ENCODE results near the gene TMC4. TPM values are rescaled to one million over a fixed set of nuclear protein-coding genes. Genes with fewer than 3 reads are reported as not detected.

The TMC4 gene
- total RNA-seq, 1 experiment from 2014 or later, result 38.9 TPM

- Histone ChIP-seq H3K9me3 (no peaks in the 10 kb centered on the region), H3K27me3 (replicated peaks; ENCODE audit: control insufficient read depth, insufficient read depth, low read length) (no peaks in the 10 kb centered on the region), H3K36me3 (ENCODE audit: control insufficient read depth, insufficient read depth, low read length) (no peaks in the 10 kb centered on the region), H3K4me3 (ENCODE audit: low read depth, low read length) (no peak overlapping the region), H3K4me1 (peaks cover 14% of the 10 kb centered on the region)
- CTCF ChIA-PET, result interaction anchor here (0.8 to 1.3 kb wide), 2 partner anchors 9 to 67 kb away, joined by 3 to 7 read pairs; no protein-coding TSS in a partner anchor
- peaks cover 34% of the 10 kb centered on the region for H3K4me1 Mint-ChIP-seq (ENCODE audit: low read depth, unreplicated experiment)
- intact Hi-C loops (cut with micrococcal nuclease; ENCODE audit: unreplicated experiment), result no loop called here
- H3K27ac Mint-ChIP-seq (ENCODE audit: unreplicated experiment), result peak overlapping the region; percentile 29
- no peak for TF ChIP-seq CTCF (IDR thresholded peaks at IDR 0.05; ENCODE audit: insufficient read depth in 1 of 2, low read depth in 1 of 2, low read length in 1 of 2, severe bottlenecking in 1 of 2, unreplicated experiment in 1 of 2)
- peaks cover 12% of the 10 kb centered on the region for H3K9me3 Mint-ChIP-seq (ENCODE audit: unreplicated experiment)
- POLR2A ChIA-PET, result interaction anchor here (0.5 to 0.6 kb wide), 2 partner anchors 50 to 953 kb away, joined by 3 to 4 read pairs; no protein-coding TSS in a partner anchor
- no TSS peak for BruUV-seq (replicated peaks)
- DNase-seq, result peak; percentile 70 to 71
- H3K27me3 Mint-ChIP-seq (ENCODE audit: insufficient read depth, unreplicated experiment), result no peaks in the 10 kb centered on the region
- H3K36me3 Mint-ChIP-seq (ENCODE audit: insufficient read depth, unreplicated experiment), result peaks cover 55% of the 10 kb centered on the region
- H3K4me3 Mint-ChIP-seq (ENCODE audit: unreplicated experiment), result peak overlapping the region; percentile 54
These were observed 8.4 kb downstream of the TMC4 start for GRCh38 chr19:54164369-54165068.

- TF ChIP-seq CTCF (IDR thresholded peaks at IDR 0.05; ENCODE audit: insufficient read depth in 1 of 2, low read depth in 1 of 2, low read length in 1 of 2, severe bottlenecking in 1 of 2, unreplicated experiment in 1 of 2), result no peak
- intact Hi-C loops (cut with micrococcal nuclease; ENCODE audit: unreplicated experiment), result loop anchor here (1.0 kb wide), 1 partner anchor 10 kb away; the partner anchor contains the start of gene TMC4
- peak overlapping the region; percentile 87 for H3K27ac Mint-ChIP-seq (ENCODE audit: unreplicated experiment)
- H3K27me3 Mint-ChIP-seq (ENCODE audit: insufficient read depth, unreplicated experiment), result no peaks in the 10 kb centered on the region
- no peaks in the 10 kb centered on the region for H3K27me3 ChIP-seq (replicated peaks; ENCODE audit: control insufficient read depth, insufficient read depth, low read length)
- peaks cover 40% of the 10 kb centered on the region for H3K4me1 Mint-ChIP-seq (ENCODE audit: low read depth, unreplicated experiment)
- peaks cover 58% of the 10 kb centered on the region for H3K36me3 Mint-ChIP-seq (ENCODE audit: insufficient read depth, unreplicated experiment)
- no peaks in the 10 kb centered on the region for H3K36me3 ChIP-seq (ENCODE audit: control insufficient read depth, insufficient read depth, low read length)
- ChIA-PET POLR2A (no interaction called here), CTCF (interaction anchor here (0.6 to 1.8 kb wide), 4 partner anchors 20 to 33 kb away, joined by 3 to 7 read pairs (median 4); partner anchors contain the start of gene MBOAT7)
- BruUV-seq (replicated peaks), result no TSS peak
- H3K9me3 ChIP-seq, result no peaks in the 10 kb centered on the region
- peaks cover 12% of the 10 kb centered on the region for H3K9me3 Mint-ChIP-seq (ENCODE audit: unreplicated experiment)
- H3K4me3 ChIP-seq (ENCODE audit: low read depth, low read length), result peak overlapping the region; percentile 37
- H3K4me3 Mint-ChIP-seq (ENCODE audit: unreplicated experiment), result peak overlapping the region; percentile 79
- peaks cover 20% of the 10 kb centered on the region for H3K4me1 ChIP-seq
- no peak for DNase-seq
These were observed 10.1 kb downstream of the TMC4 start for GRCh38 chr19:54162884-54163283.

GRCh38 chr19:54162241-54162805, 10.6 kb downstream of the TMC4 start:
- TF ChIP-seq CTCF (IDR thresholded peaks at IDR 0.05; ENCODE audit: insufficient read depth in 1 of 2, low read depth in 1 of 2, low read length in 1 of 2, severe bottlenecking in 1 of 2, unreplicated experiment in 1 of 2), result no peak

More at GRCh38 chr19:54162241-54162805, 10.6 kb downstream of the TMC4 start:
- peak; percentile 92 to 94 for DNase-seq
- Mint-ChIP-seq H3K9me3 (ENCODE audit: unreplicated experiment) (peaks cover 12% of the 10 kb centered on the region), H3K4me1 (ENCODE audit: low read depth, unreplicated experiment) (peaks cover 40% of the 10 kb centered on the region), H3K27ac (ENCODE audit: unreplicated experiment) (peak overlapping the region; percentile 87), H3K27me3 (ENCODE audit: insufficient read depth, unreplicated experiment) (no peaks in the 10 kb centered on the region), H3K36me3 (ENCODE audit: insufficient read depth, unreplicated experiment) (peaks cover 63% of the 10 kb centered on the region), H3K4me3 (ENCODE audit: unreplicated experiment) (peak overlapping the region; percentile 79)
- intact Hi-C loops (cut with micrococcal nuclease; ENCODE audit: unreplicated experiment), result loop anchor here (1.0 kb wide), 1 partner anchor 11 kb away; the partner anchor contains the start of gene TMC4
- no TSS peak for BruUV-seq (replicated peaks)
- ChIA-PET POLR2A (no interaction called here), CTCF (interaction anchor here (0.6 to 1.8 kb wide), 3 partner anchors 25 to 33 kb away, joined by 3 to 7 read pairs (median 4); partner anchors contain the start of gene MBOAT7)
- Histone ChIP-seq H3K4me1 (peaks cover 20% of the 10 kb centered on the region), H3K27me3 (replicated peaks; ENCODE audit: control insufficient read depth, insufficient read depth, low read length) (no peaks in the 10 kb centered on the region), H3K36me3 (ENCODE audit: control insufficient read depth, insufficient read depth, low read length) (no peaks in the 10 kb centered on the region), H3K4me3 (ENCODE audit: low read depth, low read length) (peak overlapping the region; percentile 37), H3K9me3 (no peaks in the 10 kb centered on the region)
